Neural cell (in vitro differentiated cells): ENCODE measurements around the gene ALLC. TPM values are rescaled to one million over a fixed set of nuclear protein-coding genes. Genes with fewer than 3 reads are reported as not detected.

Source experiments
- H2AFZ ChIP-seq: fragments of 200-600, 300-800 bp; sonication (generic), shearing (Covaris generic); 2 replicates; pipeline ENCODE4 v1.6.0; 2014; ENCODE audit warnings: low read depth, mild to moderate bottlenecking, antibody characterized with exemption, low read length, moderate library complexity
- H3F3A ChIP-seq: fragments of 200-600 bp; shearing (Covaris generic); 2 replicates; pipeline ENCODE4 v1.6.1; 2016; ENCODE audit warnings: mild to moderate bottlenecking, moderate library complexity, mixed read lengths, antibody characterized with exemption, low read length; ENCODE audit not compliant: insufficient read depth, poor library complexity, severe bottlenecking
- H3K27ac ChIP-seq: fragments of 200-600, 300-800 bp; sonication (generic), shearing (Covaris generic); 2 replicates; pipeline ENCODE4 v1.5.1; 2014; ENCODE audit warnings: mild to moderate bottlenecking, low read length, moderate library complexity
- H3K27me3 ChIP-seq: fragments of 300-800, 200-600 bp; sonication (generic), shearing (Covaris generic); 2 replicates; pipeline ENCODE4 v1.6.0; 2014; ENCODE audit warnings: mild to moderate bottlenecking, low read depth, low read length, moderate library complexity; ENCODE audit not compliant: insufficient read depth
- H3K36me3 ChIP-seq: fragments of 300-800, 200-600 bp; sonication (generic), shearing (Covaris generic); 2 replicates; pipeline ENCODE4 v1.5.1; 2014; ENCODE audit warnings: mild to moderate bottlenecking, antibody characterized with exemption, low read length, moderate library complexity; ENCODE audit not compliant: insufficient read depth
- H3K4me2 ChIP-seq: fragments of 300-800, 200-600 bp; sonication (generic), shearing (Covaris generic); 2 replicates; pipeline ENCODE4 v1.6.0; 2014; ENCODE audit warnings: mild to moderate bottlenecking, low read length
- H3K4me3 ChIP-seq: fragments of 300-800, 200-600 bp; sonication (generic), shearing (Covaris generic); 2 replicates; pipeline ENCODE4 v1.5.1; 2014; ENCODE audit warnings: mild to moderate bottlenecking, low read length, moderate library complexity
- H3K79me2 ChIP-seq: fragments of 200-600 bp; shearing (Covaris generic); replicated peaks from 2 replicates; pipeline ENCODE4 v1.6.0; 2014; ENCODE audit warnings: mild to moderate bottlenecking, low read length, moderate library complexity; ENCODE audit not compliant: insufficient read depth
- H3K9ac ChIP-seq: fragments of 300-800, 200-600 bp; sonication (generic), shearing (Covaris generic); 2 replicates; pipeline ENCODE4 v1.6.1; 2016; ENCODE audit warnings: mild to moderate bottlenecking, low read length, mixed read lengths
- H3K9me2 ChIP-seq: fragments of 200-600 bp; shearing (Covaris generic); 2 replicates; pipeline ENCODE4 v1.6.1; 2016; ENCODE audit warnings: mild to moderate bottlenecking, low read length, mixed read lengths; ENCODE audit not compliant: insufficient read depth
- H3K9me3 ChIP-seq: fragments of 200-600, 300-800 bp; sonication (generic), shearing (Covaris generic); 2 replicates; pipeline ENCODE4 v1.6.1; 2016; ENCODE audit warnings: mild to moderate bottlenecking, mixed run types, low read length, moderate library complexity, mixed read lengths
- H4K20me1 ChIP-seq: fragments of 200-600 bp; shearing (Covaris generic); 2 replicates; pipeline ENCODE4 v1.6.1; 2016; ENCODE audit warnings: mild to moderate bottlenecking, mixed run types; ENCODE audit not compliant: insufficient read depth
- EP300 ChIP-seq: fragments of 450-650 bp; conservative IDR thresholded peaks from 2 replicates; pipeline ENCODE4 v1.6.1; 2014; ENCODE audit warnings: antibody characterized with exemption, mild to moderate bottlenecking, moderate library complexity; ENCODE audit not compliant: poor library complexity, severe bottlenecking
- EZH2 ChIP-seq: fragments of 200-600, 300-800 bp; shearing (Covaris generic), sonication (generic); IDR thresholded peaks from 2 replicates; pipeline ENCODE4 v1.6.1; 2014; ENCODE audit warnings: antibody characterized with exemption, low read length, borderline replicate concordance, mild to moderate bottlenecking; ENCODE audit not compliant: insufficient read depth, poor library complexity, severe bottlenecking
- MXI1 ChIP-seq: fragments of 450-650 bp; conservative IDR thresholded peaks from 2 replicates; pipeline ENCODE4 v1.6.1; 2014; ENCODE audit warnings: antibody characterized with exemption, mild to moderate bottlenecking; ENCODE audit not compliant: poor library complexity, severe bottlenecking
- POLR2AphosphoS5 ChIP-seq: IDR thresholded peaks from 2 replicates; pipeline ENCODE4 v1.6.1; 2012
- RAD21 ChIP-seq: fragments of 450-650 bp; conservative IDR thresholded peaks from 2 replicates; pipeline ENCODE4 v1.6.1; 2014; ENCODE audit warnings: antibody characterized with exemption, mild to moderate bottlenecking, moderate library complexity
- SMC3 ChIP-seq: fragments of 450-650 bp; conservative IDR thresholded peaks from 2 replicates; pipeline ENCODE4 v1.6.1; 2014; ENCODE audit warnings: antibody characterized with exemption, mild to moderate bottlenecking, moderate library complexity; ENCODE audit not compliant: poor library complexity
- TAF1 ChIP-seq: IDR thresholded peaks from 2 replicates; pipeline ENCODE4 v1.6.1; 2012; ENCODE audit warnings: low read depth
- polyA plus RNA-seq: library from polyadenylated mRNA; depleted of rRNA; stranded (reverse); fragments of >200 nt; gene quantifications from 2 replicates; pipeline ENCODE4 v1.2.3, GENCODE V29; 2014
- TF ChIP-seq, protein P1 (sequence below): fragments of 450-650 bp; IDR thresholded peaks from 2 replicates; pipeline ENCODE4 v1.5.1; 2014; ENCODE audit warnings: antibody characterized with exemption, mild to moderate bottlenecking, moderate library complexity; ENCODE audit not compliant: poor library complexity, severe bottlenecking
- TF ChIP-seq, protein P2 (sequence below): IDR thresholded peaks from 2 replicates; pipeline ENCODE4 v1.6.1; 2012; ENCODE audit warnings: borderline replicate concordance

The ALLC gene
- polyA plus RNA-seq, 1 donor from 2014 or later = 0.33 TPM

DNA sequence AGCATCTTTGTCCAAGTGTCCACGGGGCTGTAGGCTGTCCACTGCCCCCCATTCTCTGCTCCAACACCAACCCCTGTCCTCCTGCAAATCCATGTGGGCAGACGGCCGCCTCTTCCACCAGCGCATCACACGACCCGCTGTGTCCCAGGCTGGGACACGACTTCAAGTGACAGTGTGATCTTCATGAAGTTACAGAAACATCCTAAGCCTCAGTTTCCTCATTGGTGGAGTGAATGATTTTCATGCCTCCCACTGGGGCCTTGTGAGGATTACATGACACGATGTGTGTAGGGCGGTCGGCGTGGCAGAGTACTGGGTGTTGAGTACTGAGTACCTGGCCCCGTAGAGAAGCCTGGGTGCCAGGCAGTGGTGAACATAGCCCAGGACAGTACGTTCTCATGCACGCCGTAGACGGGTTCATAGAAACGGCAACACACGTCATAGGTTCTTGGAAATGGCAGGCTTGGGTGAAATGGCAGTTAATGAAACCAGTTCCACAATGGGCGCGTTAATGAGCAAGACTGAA, 9.3 kb upstream of the ALLC start:
- Histone ChIP-seq H3K9me2 (no peaks in the 10 kb centered on the region), H4K20me1 (no peaks in the 10 kb centered on the region), H3K9ac (no peak overlapping the region), H3K79me2 (no peaks in the 10 kb centered on the region), H3K4me2 (no peak overlapping the region), H2AFZ (no peak overlapping the region), H3K36me3 (no peaks in the 10 kb centered on the region), H3K27ac (no peak overlapping the region), H3K4me3 (no peak overlapping the region), H3F3A (no peaks in the 10 kb centered on the region), H3K27me3 (no peaks in the 10 kb centered on the region), H3K9me3 (no peaks in the 10 kb centered on the region)
- TF ChIP-seq TAF1 = no peak
- no peak for TF ChIP-seq RAD21
- no peak for TF ChIP-seq MXI1
- TF ChIP-seq EZH2 = no peak
- TF ChIP-seq POLR2AphosphoS5 = no peak
- no peak for TF ChIP-seq EP300
- no peak for TF ChIP-seq SMC3
- TF ChIP-seq, protein P1, sequence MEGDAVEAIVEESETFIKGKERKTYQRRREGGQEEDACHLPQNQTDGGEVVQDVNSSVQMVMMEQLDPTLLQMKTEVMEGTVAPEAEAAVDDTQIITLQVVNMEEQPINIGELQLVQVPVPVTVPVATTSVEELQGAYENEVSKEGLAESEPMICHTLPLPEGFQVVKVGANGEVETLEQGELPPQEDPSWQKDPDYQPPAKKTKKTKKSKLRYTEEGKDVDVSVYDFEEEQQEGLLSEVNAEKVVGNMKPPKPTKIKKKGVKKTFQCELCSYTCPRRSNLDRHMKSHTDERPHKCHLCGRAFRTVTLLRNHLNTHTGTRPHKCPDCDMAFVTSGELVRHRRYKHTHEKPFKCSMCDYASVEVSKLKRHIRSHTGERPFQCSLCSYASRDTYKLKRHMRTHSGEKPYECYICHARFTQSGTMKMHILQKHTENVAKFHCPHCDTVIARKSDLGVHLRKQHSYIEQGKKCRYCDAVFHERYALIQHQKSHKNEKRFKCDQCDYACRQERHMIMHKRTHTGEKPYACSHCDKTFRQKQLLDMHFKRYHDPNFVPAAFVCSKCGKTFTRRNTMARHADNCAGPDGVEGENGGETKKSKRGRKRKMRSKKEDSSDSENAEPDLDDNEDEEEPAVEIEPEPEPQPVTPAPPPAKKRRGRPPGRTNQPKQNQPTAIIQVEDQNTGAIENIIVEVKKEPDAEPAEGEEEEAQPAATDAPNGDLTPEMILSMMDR = no peak
- TF ChIP-seq, protein P2, sequence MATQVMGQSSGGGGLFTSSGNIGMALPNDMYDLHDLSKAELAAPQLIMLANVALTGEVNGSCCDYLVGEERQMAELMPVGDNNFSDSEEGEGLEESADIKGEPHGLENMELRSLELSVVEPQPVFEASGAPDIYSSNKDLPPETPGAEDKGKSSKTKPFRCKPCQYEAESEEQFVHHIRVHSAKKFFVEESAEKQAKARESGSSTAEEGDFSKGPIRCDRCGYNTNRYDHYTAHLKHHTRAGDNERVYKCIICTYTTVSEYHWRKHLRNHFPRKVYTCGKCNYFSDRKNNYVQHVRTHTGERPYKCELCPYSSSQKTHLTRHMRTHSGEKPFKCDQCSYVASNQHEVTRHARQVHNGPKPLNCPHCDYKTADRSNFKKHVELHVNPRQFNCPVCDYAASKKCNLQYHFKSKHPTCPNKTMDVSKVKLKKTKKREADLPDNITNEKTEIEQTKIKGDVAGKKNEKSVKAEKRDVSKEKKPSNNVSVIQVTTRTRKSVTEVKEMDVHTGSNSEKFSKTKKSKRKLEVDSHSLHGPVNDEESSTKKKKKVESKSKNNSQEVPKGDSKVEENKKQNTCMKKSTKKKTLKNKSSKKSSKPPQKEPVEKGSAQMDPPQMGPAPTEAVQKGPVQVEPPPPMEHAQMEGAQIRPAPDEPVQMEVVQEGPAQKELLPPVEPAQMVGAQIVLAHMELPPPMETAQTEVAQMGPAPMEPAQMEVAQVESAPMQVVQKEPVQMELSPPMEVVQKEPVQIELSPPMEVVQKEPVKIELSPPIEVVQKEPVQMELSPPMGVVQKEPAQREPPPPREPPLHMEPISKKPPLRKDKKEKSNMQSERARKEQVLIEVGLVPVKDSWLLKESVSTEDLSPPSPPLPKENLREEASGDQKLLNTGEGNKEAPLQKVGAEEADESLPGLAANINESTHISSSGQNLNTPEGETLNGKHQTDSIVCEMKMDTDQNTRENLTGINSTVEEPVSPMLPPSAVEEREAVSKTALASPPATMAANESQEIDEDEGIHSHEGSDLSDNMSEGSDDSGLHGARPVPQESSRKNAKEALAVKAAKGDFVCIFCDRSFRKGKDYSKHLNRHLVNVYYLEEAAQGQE = no peak

DNA sequence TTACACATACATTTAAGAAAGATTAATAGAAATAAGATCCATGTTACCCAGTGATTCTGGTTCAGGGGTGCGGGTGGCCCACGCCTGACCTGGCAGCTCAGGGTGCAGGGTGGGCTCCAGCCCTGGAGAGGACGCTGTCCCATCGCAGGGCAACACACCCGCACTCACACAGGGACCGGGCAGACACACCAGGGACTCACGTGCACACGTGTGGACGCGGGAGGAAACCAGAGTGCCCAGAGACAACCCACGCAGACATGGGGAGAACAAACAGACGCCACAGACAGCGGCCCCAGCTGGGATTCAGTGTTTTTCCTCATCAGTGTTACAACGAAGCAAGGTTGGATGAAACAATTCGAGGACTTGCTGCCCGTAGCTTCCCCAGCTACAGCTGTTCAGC, 8.4 kb upstream of the ALLC start:
- Histone ChIP-seq H2AFZ (no peak overlapping the region), H3F3A (no peaks in the 10 kb centered on the region), H3K4me3 (no peak overlapping the region), H3K36me3 (no peaks in the 10 kb centered on the region), H3K79me2 (no peaks in the 10 kb centered on the region), H3K27ac (peak overlapping the region; percentile 100), H3K27me3 (no peaks in the 10 kb centered on the region), H3K4me2 (no peak overlapping the region), H4K20me1 (no peaks in the 10 kb centered on the region), H3K9me2 (no peaks in the 10 kb centered on the region), H3K9me3 (no peaks in the 10 kb centered on the region), H3K9ac (peak overlapping the region; percentile 94)
- TF ChIP-seq EZH2 (no peak), MXI1 (no peak)
- TF ChIP-seq, protein P2 = no peak
